ENCODE results near the gene FANCI.

DNA sequence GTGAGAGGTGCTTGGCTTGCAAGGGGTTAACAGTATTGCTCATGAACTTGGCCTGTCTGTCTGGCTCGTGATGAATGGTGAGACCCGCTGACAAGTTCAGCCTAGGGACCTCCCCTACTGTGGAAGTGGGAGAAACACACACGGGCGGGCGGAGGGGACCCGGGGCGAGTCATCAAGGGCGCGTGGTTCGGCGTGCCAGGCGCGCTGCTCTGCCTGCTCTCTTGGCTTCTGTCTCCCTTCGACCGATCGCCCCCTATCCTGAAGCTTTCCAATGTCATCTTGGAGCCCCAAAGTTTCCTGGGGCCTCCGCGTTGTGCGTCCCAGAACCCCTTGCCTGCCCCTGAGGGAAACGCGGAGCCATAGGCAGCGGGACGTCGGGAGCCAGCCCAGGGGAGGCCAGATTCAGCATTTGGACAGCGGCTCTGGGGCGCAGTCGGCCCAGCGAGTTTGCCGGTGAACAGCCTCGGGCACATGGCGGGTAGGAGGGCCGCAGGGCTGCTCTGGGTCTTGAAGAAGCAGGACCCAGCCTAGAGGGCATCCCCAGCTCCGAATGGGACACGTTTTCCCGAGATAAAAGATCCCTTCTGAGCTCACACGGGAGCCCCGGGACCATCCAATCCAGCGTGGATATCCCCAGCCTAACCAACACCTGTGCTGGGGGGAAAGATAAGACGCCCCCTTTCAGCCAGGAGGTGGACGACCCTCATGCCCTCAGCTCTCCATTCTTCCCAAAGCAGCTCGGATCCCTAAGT, 117.8 kb downstream of the FANCI start:
- no peak for TF ChIP-seq CTCF (IDR thresholded peaks at IDR 0.05)
- TF ChIP-seq POLR2AphosphoS5 (IDR thresholded peaks at IDR 0.05) = no peak
- TF ChIP-seq POLR2A (IDR thresholded peaks at IDR 0.05) = no peak

All from sigmoid colon (tissue), 4 donors.